HCT116 (cell line): ENCODE data around the gene PRKCA.

ENCODE experiments used
- EZH2 ChIP-seq: fragments of 200-600 bp; sonication (generic); IDR thresholded peaks from 2 replicates; pipeline ENCODE4 v1.6.1; 2017; ENCODE audit warnings: antibody characterized with exemption, mixed run types
- EZH2phosphoT487 ChIP-seq: fragments of 200-600 bp; IDR thresholded peaks from 2 replicates; pipeline ENCODE4 v1.6.1; 2018; ENCODE audit warnings: antibody characterized with exemption, borderline replicate concordance
- TF ChIP-seq, protein P1 (sequence below), 3 experiments: fragments of 200-600 bp in 1 of 3; sonication (generic) in 1 of 3; IDR thresholded peaks in 2 of 3; conservative IDR thresholded peaks in 1 of 3; 2 replicates each; pipeline ENCODE4 v1.5.1; 2012 to 2017; ENCODE audit warnings: low read depth in 2 of 3, low read length in 2 of 3, antibody characterized with exemption in 1 of 3, borderline replicate concordance in 1 of 3, control low read depth in 1 of 3, mild to moderate bottlenecking in 1 of 3, mixed read lengths in 1 of 3, mixed run types in 1 of 3, moderate library complexity in 1 of 3; ENCODE audit not compliant: insufficient read depth in 1 of 3
- TF ChIP-seq, protein P2 (sequence below): IDR thresholded peaks from 2 replicates; pipeline ENCODE4 v1.6.1; 2011; ENCODE audit warnings: mild to moderate bottlenecking, low read length, moderate library complexity; ENCODE audit not compliant: insufficient replicate concordance; ENCODE audit errors: extremely low read depth
- TF ChIP-seq, protein P3 (sequence below): IDR thresholded peaks from 2 replicates; pipeline ENCODE4 v1.6.1; 2012
- TF ChIP-seq, protein P4 (sequence below): IDR thresholded peaks from 2 replicates; pipeline ENCODE4 v1.6.1; 2012

DNA sequence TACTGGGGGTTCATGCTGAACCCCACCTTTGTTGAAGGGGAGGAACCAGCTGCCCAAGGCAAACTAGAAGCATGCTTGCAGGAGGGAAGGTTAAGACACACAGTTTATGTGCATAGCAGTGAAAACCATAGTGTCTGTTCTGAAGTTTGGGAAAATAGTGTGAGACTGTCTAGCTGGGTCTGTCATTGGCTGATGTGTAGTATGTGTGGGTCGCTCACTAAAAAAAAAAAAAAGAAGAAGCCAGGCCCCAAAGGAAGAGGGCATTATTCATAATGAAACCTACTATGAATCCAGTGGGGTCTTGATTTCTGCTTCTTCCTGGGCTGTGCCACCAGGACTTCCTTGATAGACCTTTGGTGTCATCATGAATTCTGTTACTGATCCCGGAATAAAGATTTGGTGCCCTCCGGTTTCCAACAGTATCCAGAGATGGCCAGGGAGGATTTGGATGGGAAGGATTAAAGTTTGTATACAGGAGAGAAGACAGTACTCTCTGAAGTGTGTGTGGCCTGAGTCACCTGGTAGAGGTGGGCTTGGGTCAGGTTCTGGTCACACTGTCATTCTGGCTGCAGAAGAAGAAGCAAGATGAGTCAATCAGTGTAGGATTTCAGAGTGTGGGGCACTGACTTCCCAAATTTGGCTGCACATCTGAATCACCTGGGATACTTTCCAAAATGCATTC, 220.3 kb downstream of the PRKCA start:
- no peak for TF ChIP-seq EZH2
- TF ChIP-seq, protein P1, sequence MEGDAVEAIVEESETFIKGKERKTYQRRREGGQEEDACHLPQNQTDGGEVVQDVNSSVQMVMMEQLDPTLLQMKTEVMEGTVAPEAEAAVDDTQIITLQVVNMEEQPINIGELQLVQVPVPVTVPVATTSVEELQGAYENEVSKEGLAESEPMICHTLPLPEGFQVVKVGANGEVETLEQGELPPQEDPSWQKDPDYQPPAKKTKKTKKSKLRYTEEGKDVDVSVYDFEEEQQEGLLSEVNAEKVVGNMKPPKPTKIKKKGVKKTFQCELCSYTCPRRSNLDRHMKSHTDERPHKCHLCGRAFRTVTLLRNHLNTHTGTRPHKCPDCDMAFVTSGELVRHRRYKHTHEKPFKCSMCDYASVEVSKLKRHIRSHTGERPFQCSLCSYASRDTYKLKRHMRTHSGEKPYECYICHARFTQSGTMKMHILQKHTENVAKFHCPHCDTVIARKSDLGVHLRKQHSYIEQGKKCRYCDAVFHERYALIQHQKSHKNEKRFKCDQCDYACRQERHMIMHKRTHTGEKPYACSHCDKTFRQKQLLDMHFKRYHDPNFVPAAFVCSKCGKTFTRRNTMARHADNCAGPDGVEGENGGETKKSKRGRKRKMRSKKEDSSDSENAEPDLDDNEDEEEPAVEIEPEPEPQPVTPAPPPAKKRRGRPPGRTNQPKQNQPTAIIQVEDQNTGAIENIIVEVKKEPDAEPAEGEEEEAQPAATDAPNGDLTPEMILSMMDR (IDR thresholded peaks at IDR 0.05 in 2 of 3, conservative IDR thresholded peaks at IDR 0.05 in 1 of 3; ENCODE audit: borderline replicate concordance in 1 of 3, insufficient read depth in 1 of 3, low read depth in 2 of 3, low read length in 2 of 3) = no peak
- TF ChIP-seq, protein P2, sequence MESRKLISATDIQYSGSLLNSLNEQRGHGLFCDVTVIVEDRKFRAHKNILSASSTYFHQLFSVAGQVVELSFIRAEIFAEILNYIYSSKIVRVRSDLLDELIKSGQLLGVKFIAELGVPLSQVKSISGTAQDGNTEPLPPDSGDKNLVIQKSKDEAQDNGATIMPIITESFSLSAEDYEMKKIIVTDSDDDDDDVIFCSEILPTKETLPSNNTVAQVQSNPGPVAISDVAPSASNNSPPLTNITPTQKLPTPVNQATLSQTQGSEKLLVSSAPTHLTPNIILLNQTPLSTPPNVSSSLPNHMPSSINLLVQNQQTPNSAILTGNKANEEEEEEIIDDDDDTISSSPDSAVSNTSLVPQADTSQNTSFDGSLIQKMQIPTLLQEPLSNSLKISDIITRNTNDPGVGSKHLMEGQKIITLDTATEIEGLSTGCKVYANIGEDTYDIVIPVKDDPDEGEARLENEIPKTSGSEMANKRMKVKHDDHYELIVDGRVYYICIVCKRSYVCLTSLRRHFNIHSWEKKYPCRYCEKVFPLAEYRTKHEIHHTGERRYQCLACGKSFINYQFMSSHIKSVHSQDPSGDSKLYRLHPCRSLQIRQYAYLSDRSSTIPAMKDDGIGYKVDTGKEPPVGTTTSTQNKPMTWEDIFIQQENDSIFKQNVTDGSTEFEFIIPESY = no peak
- TF ChIP-seq, protein P3, sequence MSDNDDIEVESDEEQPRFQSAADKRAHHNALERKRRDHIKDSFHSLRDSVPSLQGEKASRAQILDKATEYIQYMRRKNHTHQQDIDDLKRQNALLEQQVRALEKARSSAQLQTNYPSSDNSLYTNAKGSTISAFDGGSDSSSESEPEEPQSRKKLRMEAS = no peak
- TF ChIP-seq, protein P4, sequence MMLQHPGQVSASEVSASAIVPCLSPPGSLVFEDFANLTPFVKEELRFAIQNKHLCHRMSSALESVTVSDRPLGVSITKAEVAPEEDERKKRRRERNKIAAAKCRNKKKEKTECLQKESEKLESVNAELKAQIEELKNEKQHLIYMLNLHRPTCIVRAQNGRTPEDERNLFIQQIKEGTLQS = no peak
- TF ChIP-seq EZH2phosphoT487 = no peak
